Left cardiac atrium (tissue), 4 donors: Measurements from ENCODE around the gene GAS1. TPM values are rescaled to one million over a fixed set of nuclear protein-coding genes. Genes with fewer than 3 reads are reported as not detected.

Experiments used
- ATAC-seq, 2 donors: fragments of 200-7000 bp; cut with Tn5 transposase; one replicate each; pipeline ENCODE4 v1.9.1; 2020; ENCODE audit warnings: mild to moderate bottlenecking in 2 of 2, moderate library complexity in 2 of 2
- DNase-seq: peaks from one replicate; pipeline ENCODE4 v3.0.0-alpha.2; 2020
- intact Hi-C, 2 donors: fragments of 100-400 bp; cut with DNase I; formaldehyde crosslinking; loops; one replicate each; pipeline versions ENCODE4 v1.14.1 to v1.15.1; 2022 to 2023
- total RNA-seq, 2 donors: library from RNA; stranded (reverse); fragmentation: NEBNext Ultra II Directional; extraction: Animal tissue kit (Norgen Biotek cat#: 25700); gene quantifications; one replicate each; pipeline ENCODE4 v1.2.1, GENCODE V29; 2021
- donor health status: DM: no; HTN: yes; CAD: no.
- donor health status: DM: no; HTN: yes; CAD: no; lungs with severe emphysema.
- donor health status: DM: yes; HTN: yes; CAD: no.
- donor health status: Dilated cardiomyopathy.

Gene GAS1
- total RNA-seq, 2 donors from 2014 or later = 33.5 to 39.3 TPM

DNA sequence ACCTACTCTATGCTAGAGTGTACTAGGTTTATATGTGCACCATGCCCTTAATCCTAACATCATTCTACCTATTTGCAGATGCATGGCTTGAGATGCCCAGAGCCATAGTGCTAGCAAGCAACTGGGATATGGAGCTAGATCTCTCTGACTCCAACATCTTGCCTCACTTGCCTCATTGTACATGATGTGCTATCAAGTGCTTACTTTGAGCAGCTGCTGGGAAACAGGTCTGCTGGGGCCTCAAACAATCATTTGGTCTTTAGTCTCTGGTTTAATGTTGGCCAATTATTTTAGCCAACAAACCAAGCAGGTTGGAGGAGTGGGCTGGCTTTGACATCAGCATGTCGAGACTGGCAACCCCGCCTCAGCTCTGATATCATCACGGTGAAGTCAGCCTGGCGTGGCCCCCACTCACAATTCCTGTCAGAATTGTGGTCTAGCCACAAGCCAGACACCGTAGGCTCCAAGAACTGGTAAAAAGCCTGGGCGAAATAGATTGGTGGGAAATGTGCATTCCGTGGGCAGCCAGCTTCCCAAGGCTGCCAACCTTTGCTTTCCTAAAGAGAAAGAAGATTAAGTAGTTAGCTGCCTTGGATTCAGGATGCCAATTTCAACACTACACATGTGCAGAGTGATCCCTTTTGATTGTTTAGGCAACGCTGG is 21.1 kb upstream of the GAS1 start:
- intact Hi-C loops = no loop called here
- DNase-seq (peak; percentile 67), ATAC-seq (peak; percentile 23 to 54)

DNA sequence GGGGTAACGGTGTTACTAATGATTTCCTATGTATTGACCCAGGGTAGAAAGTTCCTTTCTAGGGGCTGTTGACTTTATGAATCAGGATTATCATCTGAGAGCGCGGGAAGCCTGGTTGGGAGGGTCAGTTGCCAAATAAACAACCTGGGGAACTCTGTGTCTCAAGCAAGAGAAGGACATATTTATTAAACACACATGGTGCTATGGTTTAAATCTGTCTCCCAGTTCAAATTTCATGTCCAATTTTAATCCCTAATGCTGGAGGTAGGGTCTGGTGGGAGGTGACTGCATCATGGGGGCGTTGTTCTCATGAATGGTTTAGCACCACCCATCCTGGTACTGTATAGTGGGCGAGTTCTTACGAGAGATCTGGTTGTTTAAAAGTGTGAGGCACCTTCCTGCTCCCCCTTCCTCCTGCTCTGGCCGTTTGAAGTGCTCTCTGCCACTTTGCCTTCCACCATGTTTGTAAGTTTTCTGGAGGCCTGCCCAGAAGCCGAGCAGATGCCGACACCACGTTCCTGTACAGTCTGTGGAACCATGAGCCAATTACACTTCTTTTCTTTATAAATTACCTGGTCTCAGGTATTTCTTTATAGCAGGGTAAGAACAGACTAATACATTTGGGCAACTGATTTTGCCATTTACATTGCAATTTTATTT is 19.7 kb upstream of the GAS1 start:
- DNase-seq (no peak), ATAC-seq (peak in 1 of 2 donors; percentile 29)
- intact Hi-C loops = no loop called here

DNA sequence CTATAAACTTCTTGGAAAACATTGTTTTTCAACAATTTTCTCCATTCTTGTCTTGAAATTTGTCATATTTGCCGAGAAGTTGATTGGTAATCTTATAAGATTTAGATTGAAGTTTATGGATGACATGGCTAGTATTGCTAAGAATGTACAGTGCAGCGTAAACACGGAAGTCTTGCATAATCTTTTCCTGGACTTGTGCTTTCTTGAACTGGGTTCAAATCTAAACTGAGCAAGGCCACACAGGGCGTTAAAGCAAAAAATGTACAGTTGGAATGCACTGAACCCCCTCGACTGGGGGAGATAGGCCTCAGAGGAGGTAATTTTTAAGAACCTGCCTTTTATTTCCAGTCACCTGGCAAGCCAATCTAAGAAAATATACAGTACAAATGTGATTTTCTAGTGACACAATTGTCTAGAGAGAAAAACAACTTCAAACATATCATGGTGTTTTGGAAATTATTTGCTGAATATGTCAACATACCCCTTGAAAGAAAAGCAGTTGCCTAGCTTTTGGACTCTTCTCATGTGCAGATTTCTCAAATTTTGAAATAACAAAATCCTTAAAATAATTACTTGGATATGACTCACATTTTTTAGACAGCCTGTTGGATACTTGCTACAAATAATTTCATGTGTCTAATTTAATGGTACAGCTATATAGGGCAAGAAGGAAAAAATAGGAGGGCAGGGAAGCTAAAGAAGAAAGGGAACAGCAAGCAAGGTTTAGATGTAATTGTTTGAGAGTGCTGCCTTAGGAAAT is 18.5 kb upstream of the GAS1 start:
- ATAC-seq (peak; percentile 42 to 49), DNase-seq (no peak)
- intact Hi-C loops = no loop called here

DNA sequence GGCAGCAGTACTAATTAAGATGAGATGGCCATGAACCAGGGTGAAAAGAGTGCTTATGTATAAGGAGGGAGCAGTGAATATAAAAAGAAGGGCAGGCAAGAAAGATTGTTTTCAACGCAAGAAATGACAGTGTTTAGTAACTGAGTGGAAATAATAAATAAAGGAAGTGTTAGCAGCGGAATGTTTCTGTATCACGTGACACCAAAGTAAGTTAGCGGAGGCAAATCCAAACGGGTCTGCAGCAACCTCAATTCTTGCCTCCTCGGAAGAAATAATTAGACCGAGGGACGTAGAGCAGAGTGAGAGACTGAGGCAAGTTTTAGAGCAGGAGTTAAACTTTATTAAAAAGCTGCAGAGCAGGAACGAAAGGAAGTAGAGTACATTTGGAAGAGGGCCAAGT is 15.4 kb upstream of the GAS1 start:
- DNase-seq (no peak), ATAC-seq (no peak)
- intact Hi-C loops = no loop called here

DNA sequence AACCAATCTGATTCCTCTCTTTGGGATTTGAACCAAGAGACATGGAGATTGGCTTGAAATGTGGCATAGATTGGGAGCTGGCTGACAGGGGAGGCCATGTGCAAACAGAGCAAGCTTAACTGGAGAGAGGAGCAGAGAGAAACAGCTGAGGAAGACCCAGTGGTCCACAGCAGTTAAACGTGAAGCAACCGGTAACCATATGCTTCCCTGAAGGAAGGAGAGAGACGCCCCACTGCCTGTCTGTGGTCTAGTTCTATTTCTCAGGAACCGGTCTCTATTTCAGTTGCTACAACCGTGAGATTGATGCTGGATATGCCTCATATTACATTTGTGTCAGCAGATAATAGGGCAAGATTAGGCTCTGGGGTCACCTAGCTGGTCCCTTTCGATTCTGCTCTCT is 13.6 kb upstream of the GAS1 start:
- no peak for ATAC-seq
- intact Hi-C loops = no loop called here
- no peak for DNase-seq

DNA sequence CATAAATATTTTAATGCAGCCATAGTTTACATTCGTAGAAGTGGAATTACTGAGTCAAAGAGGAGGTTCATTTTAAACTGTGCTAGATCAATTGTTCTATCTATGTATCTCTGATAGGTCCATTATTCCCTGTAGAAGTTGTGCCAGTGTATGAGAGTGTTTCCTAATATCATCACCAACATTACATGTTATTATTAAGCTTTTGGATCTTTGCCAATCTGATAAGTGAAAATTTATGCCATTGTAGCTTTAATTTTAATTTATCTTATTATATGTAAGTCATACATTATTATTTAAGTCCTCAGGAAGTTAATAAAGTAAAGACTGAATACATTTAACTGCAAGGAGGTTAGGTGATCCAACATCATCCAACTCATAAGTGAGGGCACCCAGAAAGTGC is 10.9 kb upstream of the GAS1 start:
- intact Hi-C loops = no loop called here
- DNase-seq (no peak), ATAC-seq (no peak)

DNA sequence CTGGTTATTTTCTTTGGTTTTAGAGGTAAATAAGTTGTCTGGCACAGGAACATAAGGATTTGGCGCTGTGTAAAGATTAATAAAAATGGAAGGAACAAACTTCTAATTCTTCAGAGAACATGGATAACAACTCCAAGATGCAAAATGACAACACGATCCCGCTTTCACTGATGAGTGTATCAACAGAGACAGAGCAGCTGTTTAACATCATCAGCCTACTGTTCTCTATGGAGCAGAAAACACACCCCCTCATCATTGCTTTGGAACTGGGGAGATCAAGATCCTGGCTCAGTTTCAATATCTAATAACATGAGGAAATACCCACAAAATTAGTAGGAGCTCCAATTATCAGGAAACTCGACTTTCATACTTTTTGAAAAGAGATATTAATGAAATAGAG is 8.3 kb upstream of the GAS1 start:
- ATAC-seq = no peak
- intact Hi-C loops = no loop called here
- DNase-seq = no peak

DNA sequence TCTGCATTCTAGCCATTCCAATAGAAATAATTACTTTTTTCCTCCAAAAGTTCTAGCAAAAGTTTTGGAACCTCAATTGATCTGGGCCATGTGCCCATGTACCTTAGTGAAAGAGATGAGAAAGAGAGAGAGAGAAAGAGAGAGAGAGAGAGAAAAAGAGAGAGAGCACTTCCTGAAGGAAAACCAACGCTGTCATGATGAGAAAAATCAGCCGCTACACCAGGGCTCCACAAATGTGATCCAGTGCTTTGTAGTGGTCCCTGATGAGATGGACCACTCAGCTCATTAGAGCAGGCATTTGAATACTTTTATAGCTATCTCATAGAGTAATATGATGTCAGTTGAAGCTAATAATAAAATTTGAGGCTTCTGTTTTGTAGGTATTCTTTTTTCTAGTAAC is 7.7 kb upstream of the GAS1 start:
- ATAC-seq = no peak
- DNase-seq = no peak
- intact Hi-C loops = no loop called here

DNA sequence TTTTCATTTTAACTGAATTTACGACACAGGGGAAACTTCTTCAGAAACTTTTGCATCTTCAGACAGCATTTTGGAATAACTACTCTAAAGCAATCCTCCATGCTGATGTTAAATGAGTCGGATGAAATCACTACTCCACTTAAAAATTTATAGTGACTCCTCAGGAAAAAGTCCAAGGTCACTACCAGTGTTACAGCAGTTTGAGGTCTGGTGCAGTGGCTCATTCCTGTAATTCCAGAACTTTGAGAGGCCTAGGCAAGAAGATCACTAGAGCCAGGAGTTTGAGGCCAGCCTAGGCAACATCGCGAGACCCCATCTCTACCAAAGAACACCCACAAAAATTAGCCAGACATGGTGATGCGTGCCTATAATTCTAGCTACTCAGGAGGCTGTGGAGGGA is 5.9 kb upstream of the GAS1 start:
- DNase-seq = no peak
- intact Hi-C loops = no loop called here
- ATAC-seq = no peak

DNA sequence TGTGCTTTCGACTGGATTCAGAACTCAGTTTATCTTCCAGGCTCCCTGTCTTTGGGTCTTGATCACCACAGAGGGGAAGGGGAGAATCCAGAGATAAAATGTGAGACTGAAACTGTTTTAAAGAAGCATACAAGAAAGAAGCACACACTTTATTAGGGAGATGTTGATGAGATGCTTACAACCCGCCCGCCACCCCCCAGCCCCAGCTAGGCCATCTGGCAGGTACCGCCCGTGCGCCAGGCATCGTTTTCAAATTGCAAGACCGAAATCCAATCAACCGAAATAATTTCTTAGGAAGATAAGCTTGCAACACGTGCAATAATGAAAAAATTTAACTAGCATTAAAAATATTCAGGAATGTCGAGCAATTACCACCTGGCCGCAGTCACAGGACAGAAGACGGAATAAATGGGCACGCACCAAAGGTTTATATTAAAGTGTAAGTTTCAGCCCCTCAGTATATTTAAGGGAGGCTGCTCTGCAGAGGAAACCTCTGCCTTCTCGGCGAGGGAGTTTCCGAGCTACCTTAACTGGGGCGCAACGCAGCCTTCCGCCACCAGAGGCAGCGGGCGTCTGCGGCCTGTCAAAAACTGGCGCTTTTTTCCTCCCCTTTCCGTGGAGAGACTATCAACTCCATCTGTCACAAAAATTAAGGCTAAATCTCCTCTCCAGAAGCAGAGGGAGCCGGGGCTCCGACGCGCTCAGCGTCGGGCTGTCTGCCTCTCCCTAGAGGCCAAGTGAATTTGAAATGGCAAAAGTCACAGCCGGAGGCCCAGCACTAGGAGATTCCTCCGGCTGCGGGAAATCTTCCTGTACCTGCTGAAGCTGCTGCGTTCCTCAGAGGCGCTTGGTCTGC is 996 bp upstream of the GAS1 start:
- peak; percentile 54 to 73 for ATAC-seq

DNA sequence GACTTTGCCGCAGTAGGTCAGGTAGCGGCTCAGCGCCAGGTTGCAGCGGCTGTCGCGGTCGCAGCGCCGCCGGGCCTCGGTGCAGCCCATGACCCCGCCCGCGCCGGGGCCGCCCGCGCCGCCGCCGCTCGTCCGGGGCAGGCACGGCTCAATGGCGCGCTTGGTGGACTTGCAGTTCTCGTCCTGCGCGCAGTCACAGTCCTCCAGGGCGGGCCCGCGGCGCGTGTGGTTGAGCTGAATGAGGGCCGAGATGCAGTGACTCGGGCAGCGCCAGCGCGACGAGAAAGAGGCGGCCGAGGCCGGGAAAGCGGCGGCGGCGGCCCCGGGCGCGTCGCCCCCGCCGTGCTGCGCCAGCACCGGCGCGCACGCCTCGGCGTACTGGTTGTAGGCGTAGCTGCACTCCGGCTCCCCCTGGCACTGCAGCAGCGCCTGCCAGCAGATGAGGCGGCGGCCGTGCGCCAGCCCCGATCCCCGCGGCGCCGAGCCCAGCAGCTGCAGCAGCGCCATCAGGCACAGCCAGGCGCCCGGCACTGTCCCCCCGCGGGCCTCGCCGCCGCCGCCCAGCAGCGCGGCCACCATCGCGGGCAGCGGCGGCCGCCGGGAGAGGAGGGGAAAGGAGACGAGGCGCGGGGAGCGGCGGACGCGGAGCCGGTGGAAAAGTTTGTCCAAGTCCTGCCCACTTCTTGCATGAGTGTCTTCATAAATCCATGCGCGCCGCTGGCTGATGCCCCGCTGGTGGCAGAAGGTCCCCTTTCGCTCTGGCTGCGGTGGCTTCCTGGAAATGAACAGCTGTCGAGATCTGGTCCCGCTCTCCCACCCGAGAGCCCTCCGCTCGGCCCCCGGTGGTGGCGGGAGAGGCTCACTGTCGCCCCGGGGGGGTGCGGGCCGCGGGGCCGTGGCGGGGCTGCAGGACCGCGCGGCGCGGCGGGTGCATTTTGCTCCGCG is 833 bp downstream of the GAS1 start:
- intact Hi-C loops = loop anchor here in 1 of 2 donors (10.0 kb wide), 1 partner anchor 312 kb away; no protein-coding TSS in a partner anchor
- DNase-seq = peak; percentile 77
- peak; percentile 29 to 64 for ATAC-seq

More for the DNA sequence above, 996 bp upstream of the GAS1 start:
- intact Hi-C loops = loop anchor here in 1 of 2 donors (10.0 kb wide), 1 partner anchor 314 kb away; no protein-coding TSS in a partner anchor
- peak; percentile 84 for DNase-seq

DNA sequence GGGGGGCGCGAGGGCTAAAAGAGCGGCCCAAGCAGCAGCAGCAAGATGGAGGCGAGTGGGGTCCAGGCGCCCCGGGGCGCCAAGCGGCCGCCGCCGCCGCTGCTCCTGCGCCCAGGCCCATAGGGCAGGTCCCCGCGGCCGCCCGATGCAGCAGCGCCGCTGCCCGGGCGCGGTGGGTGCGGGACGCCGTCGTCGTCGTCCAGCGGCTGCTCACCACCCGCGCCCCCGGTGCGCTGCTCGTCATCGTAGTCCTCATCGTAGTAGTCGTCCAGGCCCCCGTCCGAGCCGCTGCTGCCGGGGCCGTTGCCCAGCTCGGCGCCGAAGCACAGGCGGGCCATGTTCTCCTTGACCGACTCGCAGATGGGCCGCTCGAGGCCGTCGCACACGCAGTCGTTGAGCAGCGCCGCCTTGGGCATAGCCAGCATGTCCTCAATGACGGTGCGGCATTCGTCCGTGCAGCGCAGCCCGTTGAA is 1.5 kb downstream of the GAS1 start:
- ATAC-seq (peak; percentile 5 to 24), DNase-seq (peak; percentile 51)
- intact Hi-C loops = loop anchor here in 1 of 2 donors (10.0 kb wide), 1 partner anchor 311 kb away; no protein-coding TSS in a partner anchor

DNA sequence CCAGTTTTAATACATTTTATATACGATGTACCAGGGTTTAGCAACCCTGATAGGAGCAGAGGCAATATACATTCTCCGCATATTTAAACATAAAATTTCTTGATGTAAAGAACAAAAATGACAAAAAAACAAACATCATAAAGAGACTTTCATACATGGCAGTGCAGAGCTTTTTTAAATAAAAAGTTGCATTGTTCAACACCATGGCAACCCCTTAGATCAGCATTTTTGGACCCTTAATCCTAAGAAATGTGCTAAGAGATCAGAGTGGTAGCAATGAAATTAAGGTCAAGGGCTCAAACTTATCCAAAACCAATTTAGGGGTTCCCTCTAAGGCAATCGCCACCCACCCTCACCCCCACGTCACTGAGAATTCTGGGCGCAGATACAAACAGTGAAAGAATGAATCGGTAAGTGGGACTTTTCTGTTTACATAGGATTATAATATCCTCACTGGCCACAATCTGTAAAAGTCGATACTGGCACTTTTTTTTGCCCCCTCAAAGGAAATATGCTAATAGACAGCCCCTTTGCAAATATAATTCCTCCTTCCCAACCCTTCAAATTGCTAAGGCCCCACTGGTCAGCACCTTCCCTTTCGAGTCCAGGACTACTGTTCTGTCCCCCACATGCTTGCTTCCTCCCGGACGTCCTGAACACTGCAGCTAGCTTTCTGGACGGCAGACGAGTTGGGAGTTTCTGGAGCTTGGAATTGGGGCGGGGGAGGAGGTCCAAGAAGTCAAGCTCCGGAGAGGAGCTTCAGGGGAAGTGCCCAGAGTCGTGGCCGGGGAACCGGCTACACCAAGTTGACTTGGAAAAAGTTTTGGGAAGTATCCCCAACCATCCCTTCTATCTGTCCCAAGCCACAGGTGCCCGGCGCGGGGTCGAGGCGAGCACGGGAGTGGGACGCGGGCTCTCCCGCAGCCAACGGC is 2.2 kb downstream of the GAS1 start:
- DNase-seq (peak; percentile 37), ATAC-seq (no peak)
- intact Hi-C loops = loop anchor here in 1 of 2 donors (10.0 kb wide), 1 partner anchor 310 kb away; no protein-coding TSS in a partner anchor

DNA sequence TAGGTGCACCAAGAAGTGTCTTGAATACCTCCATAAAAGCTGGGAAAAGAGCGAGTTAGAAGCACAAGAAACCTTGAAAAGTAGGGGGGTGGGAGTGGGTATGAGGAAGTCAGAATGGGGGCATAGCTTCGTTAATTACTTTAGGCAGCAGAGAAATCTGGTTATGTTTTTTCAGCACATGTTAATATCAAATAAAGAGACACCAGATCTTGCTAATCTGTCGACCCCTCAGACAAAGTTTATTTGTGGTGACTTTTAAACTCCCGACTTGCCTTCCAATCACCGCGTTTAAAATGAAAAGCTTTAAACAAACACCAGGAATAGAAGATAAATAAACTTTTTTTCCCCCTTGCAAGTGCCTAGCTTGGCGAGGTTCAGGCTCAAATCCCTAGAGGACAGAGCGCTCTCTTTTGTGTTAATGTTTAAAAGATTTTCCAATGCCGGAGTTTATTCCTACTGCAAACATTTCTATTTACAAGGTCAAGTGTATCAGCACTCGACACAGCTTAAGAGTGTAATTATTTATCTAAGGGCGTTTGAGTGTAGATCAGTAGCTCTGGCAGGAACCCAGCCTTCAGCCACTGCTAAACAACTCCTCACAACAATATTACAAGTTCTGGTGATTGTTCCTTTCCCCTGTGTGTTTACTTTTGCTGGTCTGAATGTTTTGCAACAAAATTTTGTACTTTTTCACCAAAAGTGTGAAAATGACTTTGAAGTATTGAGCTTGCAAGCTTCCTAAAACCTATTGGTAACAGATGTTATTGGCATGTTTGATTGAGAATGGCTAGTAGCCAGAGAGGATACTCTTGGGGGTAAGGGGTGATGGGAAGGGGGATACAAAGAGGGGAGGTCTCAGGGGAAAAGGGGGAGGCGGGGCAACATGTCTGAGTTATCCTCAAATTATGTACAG is 3.8 kb downstream of the GAS1 start:
- ATAC-seq (no peak), DNase-seq (peak; percentile 30)
- intact Hi-C loops = loop anchor here in 1 of 2 donors (10.0 kb wide), 1 partner anchor 309 kb away; no protein-coding TSS in a partner anchor

DNA sequence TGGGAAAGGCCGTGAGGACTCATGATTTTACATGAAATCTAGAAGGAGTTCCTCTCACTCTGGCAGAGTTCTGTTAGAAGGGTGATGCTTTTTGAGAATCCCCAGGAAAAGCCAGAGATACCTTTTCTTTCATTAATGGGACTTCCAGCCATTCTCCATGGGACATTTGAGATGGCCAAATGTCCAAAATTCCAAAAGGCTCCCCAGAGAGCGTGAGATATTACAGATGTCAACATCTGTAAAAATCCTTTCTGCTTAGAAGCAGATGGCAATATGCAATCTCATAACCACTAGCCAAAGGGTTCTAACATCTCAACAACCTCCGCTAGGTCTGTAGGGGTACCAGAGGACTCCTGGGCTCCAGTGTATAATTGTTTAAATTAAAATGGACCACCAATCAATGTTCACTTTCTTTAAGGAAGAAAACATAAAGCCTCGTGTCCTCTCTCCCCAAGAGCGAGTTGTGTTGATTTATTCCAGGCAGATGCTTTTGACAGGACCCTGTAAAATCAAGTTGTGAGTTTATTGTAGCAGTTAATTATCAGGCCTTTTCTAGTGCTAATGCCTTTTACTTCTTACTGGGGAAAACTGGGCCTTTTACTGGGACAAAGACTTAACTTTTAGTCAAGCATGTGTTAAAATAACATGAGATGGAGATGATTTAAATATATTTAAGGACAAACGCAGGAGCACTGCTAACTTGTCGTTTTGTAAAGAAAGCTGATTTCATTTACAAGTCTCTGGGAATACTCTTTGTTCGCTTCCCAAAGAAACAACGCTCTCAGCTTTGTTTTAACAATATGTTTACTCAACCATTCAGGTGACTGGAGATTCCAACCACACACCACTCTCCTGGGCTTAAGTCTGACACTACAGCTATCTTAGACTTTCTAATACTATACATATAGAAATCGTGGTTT is 4.8 kb downstream of the GAS1 start:
- intact Hi-C loops = loop anchor here in 1 of 2 donors (10.0 kb wide), 1 partner anchor 308 kb away; no protein-coding TSS in a partner anchor
- no peak for ATAC-seq
- DNase-seq = no peak
